GM19324 (cell line): ENCODE measurements around the gene DYNC2LI1.

Source experiments
- ATAC-seq: cut with Tn5 transposase; IDR thresholded peaks from one replicate; pipeline ENCODE4 v1.9.1; 2021; ENCODE audit warnings: mild to moderate bottlenecking, moderate library complexity; ENCODE audit not compliant: unreplicated experiment, low FRiP score

DYNC2LI1 gene

DNA sequence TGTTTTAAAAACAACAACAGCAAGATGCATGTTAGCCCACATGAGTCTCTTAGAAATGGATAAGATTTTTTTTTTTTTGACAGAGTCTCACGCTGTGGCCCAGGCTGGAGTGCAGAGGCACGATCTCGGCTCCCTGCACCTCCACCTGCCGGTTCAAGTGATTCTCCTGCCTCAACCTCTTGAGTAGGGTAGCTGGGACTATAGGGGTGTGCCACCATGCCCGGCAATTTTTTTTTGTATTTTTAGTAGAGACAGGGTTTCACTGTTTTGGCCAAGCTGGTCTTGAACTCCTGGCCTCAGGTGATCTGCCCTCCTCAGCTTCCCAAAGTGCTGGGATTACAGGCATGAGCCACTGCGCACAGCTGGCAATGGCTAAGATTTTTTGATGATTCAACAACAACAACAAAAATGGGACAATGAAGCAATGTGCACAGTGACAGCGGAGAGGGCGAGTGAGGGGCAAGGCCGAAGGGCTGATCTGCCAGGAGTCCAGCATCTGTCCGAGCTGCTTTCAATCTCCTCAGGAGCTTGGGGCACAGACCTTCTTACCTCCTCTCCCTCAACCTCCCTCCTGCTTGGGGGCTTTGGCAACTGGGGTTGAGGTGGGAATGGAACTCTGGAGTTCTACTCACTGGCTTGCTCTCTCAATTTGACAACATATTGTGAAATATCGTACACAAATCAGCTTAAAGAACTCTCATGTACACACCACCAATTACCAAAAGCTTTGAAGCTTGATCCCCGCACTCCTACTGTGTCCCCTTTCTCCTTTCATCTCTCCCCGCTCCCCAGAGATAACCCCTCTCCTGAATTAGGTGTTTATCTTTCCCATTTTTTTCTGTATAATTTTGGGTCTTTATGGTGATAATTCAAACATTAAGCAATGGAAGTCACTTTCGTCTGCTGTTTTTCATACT is 68.4 kb downstream of the DYNC2LI1 start:
- no peak for ATAC-seq

DNA sequence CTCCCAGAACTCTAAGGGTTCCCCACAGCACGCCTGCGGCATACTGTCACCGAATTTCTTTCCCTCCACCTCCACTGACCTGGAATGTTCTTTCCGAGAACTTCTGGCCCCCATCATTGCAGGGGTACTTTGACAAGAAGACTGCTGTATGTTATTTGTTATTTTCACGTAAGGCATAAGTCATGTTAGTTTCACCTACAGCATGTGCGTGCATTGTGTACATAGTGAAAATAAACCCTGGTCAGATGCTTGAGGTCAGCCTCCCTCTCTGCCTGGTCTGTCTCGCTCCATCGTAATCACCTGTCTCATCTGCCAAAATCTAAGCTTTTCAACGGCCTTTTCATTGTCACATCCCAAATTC is 69.0 kb downstream of the DYNC2LI1 start:
- ATAC-seq = no peak

DNA sequence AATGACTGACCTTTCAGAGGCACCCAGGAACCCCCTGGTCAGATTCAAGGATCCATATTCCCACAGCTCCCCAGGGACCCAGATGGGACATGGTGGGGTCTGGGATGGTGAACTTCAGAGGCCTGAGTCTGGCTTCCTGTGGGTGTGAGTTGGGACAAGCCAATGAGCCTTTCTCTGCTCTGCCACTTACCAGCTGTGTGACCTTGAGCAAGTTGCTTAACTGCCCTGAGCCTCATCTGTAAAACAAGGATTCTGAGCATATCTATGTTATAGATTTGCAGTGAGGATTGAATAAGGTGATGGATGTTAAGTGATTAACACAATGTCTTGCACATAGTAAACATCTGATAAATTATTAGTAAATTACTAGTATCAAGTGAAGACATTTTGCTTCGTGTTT is 71.3 kb downstream of the DYNC2LI1 start:
- ATAC-seq = no peak

DNA sequence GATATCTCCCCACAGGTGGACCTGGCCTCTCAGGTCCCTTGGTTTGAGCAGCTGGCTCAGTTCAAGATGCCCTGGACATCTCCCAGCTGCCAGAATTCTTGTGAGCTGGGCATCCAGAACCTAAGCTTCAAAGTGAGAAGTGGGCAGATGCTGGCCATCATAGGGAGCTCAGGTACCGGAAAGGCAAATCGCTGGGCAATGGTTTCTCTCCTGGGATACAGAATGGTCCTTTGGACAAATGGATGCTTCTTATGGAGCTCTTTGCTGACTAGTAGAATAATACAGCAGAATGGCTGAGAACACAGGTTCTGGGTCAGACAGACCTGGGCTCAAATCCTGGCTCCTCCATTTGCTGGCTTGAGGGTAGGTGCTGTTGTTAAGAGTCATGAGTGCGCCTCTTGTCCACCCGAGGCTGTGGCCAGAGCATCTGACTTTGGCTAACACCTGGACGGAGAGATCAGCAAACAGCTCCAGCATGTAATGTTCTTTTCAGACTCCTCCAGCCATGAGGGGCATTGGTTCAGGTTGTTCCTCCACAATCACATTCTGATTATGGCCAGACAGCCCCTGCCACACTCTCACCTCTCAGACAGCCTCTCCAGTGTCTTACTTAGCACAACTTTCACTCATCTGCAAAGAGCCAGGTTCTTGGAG is 72.4 kb downstream of the DYNC2LI1 start:
- no peak for ATAC-seq

DNA sequence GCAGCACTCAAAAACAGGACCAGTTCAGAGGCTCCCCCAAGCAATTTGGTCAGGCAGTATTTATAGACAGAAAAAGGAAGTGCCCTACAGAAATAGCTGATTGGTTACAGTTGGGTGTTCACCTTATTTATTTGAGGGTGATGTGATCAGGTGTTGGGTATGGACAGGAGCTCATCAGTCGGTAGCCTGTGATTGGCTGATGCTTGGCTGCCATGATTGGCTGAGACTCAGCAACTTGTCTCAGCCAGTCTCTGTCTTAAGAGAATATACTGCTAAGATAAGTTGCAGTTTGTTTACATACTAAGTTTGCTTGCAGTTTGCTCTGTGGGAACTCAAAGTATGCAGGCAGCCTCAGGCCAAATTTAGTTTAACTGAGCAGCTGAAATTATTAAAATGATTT is 74.4 kb downstream of the DYNC2LI1 start:
- no peak for ATAC-seq

DNA sequence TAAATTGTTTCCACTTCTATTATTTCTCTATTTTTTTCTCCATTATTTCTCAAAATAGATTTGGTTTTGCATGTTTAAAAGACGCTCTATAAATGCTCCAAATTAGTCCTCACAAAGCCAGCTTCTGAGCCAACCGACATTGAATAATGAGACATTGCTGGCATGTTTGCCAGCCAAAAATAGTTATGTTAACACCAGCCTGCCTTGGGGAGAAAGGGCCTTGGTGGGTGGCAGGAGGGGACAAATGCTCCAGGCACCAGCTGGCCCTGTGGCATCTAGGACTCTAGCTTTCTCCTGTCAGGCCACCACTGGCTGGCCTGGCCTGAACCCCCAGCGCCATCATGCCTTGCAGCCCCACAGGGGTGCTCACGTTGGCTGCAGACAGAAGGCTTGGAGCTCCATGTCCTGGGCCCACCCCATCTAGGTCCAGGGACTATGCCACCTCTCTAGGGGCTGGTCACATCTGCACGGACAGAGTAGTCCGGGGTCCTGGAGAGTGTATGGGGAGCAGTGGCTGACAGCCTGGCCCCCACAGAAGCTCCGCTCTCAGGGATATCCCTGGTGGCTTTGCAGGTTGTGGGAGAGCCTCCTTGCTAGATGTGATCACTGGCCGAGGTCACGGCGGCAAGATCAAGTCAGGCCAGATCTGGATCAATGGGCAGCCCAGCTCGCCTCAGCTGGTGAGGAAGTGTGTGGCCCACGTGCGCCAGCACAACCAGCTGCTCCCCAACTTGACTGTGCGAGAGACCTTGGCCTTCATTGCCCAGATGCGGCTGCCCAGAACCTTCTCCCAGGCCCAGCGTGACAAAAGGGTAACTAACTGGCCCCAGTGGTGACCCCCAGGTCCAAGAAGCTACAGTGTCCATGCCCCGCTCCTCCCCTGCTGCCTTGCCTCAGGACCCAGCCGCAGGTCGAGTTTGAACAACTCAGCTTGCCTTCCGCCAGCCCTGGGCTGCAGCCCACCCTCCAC is 77.5 kb downstream of the DYNC2LI1 start:
- no peak for ATAC-seq

DNA sequence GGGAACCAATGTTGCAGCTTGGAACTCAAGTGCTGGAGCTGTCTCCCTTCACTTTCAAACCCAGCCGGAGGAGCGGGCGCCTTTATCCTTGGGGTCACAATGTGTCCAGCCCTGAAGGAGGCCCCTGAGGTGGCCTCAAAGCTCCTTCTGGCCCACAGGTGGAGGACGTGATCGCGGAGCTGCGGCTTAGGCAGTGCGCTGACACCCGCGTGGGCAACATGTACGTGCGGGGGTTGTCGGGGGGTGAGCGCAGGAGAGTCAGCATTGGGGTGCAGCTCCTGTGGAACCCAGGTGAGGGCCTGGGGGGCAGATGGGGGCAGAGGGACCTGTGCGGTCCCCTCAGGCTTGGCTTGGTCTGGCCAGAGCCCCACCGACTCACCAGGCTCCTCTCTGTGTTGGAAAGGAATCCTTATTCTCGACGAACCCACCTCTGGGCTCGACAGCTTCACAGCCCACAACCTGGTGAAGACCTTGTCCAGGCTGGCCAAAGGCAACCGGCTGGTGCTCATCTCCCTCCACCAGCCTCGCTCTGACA is 78.4 kb downstream of the DYNC2LI1 start:
- no peak for ATAC-seq

DNA sequence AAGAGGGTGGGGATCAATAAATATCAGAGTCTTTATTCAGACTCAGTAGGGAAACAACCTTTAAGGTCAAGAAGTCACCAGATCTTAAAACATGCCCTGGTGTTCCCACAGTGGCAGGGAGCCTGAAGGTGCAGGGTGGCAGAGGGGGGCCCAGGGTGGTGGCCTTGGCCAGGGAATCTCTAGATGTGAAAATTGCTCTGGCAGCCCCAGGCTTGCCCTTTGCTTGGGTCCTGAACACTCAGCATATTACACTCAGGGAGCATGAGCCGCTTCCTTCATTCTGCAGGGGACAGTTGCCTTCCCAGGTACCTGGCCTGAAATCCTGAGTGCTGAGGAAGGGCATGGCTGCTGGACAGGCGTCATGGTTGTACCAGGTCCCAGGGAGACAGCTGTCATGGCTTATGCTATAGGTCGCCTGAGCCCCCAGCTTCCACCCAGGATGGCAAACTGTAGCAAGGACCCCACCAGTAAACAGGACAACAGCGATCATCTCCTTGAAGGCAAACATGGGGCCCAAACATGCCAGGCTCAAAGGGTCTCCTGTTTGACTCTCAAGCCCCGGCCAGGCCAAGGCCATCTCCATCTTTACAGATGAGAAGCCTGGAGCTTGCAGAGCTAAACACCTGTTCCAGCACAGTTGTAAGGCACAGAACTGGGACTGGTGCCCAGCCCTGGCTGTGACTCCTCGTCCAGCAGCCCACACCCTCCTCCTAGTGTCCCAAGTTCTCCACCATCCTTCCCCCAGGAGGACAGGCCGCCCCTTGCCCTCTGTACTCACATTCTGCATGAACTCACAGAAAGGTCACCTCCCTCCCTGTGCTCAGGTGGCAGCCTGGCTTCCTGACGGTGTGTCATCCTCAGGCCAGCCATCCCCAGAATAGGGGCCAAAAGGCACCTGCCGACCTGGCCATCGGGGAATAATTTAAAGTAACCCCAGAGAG is 79.6 kb downstream of the DYNC2LI1 start:
- no peak for ATAC-seq

DNA sequence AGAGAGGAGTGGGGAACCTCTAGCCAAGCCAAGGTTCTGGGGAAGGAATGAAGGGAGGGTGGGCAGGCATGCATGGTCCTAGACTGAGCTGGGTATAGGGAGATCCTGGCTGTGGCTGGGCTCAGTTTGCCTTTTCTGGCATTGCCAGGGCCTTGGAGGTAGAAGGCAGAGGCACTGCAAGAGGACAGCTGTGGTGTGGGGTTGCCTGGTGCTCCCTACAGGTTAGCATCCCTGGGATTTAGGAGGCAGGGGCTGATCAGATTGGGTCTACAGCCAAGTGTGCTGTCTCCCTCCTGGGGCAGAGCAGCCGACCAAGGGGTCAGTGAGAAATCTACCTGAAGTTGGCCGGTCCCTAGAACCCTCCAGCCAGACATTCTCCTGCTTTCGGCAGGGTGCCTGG is 80.8 kb downstream of the DYNC2LI1 start:
- no peak for ATAC-seq

DNA sequence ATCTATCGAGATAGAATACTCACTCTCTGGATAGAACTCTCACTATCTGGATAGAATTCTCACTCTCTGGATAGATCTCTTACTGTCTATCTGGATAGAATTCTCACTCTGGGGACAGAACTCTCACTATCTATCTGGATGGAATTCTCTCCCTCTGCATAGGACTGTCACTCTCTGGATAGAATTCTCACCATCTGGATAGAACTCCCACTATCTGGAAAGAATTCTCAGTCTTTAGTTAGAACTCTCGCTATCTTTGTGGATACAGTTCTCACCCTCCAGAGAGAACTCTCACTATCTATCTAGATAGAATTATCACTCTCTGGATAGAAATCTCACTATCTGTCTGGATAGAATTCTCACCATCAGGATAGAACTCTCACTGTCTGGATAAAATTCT is 81.5 kb downstream of the DYNC2LI1 start:
- ATAC-seq = no peak
